HG03060 (cell line): ENCODE data around the gene RBMS3.

Experiments
- ATAC-seq: cut with Tn5 transposase; IDR thresholded peaks from one replicate; pipeline ENCODE4 v1.9.1; 2021; ENCODE audit warnings: low read depth, moderate number of reproducible peaks; ENCODE audit not compliant: unreplicated experiment

The RBMS3 gene

DNA sequence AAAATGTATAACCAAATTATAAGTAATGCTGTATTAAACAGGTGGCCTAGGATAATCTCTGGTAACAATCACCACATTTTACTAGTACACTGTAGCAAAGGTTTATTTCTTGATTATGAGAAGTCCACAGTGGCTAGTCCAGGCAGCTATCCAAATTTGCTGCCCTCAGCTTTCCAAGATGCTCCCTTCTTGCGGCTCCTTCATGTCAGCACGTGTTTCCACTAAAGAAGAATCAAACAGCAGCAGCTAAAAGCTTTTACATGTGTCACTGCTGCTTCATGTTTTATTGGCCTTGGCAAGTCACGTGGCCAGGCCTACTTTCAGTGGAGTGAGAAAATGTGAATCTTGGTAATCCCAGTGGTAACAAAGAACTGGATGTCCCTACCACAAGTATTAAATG, 5.6 kb upstream of the RBMS3 start:
- ATAC-seq, result no peak

DNA sequence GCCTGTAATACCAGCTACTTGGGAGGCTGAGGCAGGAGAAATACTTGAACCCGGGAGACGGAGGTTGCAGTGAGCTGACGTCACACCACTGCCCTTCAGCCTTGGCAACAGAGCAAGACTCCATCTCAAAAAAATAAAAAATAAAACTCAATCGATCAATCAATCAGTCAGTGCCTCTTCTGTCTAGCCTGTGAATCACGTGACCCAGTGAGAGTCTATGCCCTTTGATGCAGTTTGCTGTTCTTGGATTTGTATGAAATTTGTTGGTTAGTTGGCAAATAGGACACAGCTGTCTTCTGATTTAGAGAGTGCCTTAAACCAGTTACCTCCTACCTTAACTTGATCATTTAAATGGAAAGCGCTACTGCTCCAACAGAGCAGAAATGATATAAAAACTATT, 3.6 kb upstream of the RBMS3 start:
- ATAC-seq, result no peak

DNA sequence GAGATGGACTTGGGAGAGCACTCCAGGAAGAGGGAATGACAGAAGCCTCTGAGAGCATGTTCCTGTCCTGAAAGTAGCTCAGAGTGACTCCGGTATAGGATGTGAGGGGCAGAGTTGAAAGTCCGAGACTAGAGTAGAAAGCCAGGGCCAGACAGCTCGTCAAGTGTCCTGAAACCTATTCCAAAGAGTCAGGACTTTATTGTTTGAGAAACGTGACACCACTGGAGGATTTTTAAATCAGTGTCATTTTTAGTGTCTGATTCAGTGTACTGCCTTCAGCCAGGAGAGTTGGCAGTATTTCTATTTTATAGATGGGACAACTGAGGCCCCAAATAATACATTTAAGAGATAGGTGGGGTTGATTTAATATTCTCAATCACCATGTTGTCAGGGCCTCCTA, 1.6 kb upstream of the RBMS3 start:
- no peak for ATAC-seq

DNA sequence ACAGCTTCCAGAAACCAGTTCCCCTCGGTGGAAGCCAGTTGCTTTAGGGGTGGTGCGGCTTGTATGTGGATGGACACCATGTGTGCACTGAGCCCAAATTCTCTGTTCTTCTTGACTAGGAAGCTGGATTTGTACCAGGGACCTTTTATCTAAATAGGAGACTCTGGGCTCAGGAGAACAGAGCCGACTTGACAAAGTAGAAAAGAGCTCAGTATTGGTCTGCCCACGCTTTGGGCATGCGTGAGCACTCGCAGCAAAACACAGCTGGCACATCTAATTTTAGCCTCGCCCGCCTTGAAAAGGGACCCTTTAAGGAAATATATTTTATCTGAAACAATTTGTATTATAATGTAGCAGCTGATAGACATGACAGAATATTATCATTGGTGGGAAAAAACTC, 1.1 kb upstream of the RBMS3 start:
- no peak for ATAC-seq

DNA sequence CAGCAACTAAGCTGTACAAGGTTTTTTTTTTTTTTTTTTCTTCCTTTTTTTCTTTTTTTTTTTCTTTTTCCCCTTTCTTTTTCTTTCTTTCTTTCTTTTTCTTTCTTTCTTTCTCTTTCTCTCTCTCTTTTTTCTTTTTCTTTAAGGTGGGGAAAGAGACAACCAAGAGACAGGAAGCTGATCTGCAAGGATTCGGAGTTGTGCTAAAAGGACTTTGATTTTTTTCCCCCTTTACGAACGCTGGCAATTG, 148 bp downstream of the RBMS3 start:
- no peak for ATAC-seq

DNA sequence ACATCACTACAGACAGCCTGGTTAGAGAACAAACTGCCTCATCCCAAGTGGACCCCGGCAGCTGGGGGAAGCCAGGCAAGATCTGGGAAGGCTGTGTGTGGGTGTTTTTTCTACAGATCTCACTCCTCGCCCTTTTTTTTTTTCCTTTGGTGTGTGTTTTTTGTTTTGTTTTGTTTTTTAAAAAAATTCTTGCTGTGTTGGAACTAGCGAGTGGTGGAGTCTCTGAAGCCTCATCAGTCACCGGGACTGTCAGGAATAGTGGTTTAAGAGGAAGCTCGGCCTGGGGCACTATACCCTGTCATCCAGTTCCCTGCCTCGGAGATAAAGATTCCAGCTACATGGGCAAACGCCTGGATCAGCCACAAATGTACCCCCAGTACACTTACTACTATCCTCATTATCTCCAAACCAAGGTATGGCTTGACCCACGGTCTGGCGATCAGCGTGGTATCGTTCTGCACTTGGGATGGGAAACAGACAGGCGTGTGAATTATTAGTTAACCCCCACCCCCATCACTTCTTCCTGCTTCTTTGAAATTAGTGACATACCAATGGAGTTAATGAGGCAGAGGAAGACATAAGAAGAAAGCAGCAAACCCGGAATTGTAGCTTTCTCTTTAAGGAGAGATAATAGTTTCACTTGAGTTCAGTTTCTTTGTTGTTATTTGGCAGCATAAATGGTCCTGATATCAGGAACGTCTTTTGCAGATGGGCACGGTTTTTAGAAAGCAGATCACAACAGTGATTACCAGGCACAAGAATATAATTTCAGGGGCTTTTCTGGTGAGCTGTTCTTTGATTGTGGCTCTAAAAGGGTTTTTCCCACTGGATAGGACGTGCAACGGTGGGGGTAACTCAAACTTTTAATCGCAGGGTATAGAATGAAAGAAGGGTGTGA, 722 bp downstream of the RBMS3 start:
- ATAC-seq, result no peak

DNA sequence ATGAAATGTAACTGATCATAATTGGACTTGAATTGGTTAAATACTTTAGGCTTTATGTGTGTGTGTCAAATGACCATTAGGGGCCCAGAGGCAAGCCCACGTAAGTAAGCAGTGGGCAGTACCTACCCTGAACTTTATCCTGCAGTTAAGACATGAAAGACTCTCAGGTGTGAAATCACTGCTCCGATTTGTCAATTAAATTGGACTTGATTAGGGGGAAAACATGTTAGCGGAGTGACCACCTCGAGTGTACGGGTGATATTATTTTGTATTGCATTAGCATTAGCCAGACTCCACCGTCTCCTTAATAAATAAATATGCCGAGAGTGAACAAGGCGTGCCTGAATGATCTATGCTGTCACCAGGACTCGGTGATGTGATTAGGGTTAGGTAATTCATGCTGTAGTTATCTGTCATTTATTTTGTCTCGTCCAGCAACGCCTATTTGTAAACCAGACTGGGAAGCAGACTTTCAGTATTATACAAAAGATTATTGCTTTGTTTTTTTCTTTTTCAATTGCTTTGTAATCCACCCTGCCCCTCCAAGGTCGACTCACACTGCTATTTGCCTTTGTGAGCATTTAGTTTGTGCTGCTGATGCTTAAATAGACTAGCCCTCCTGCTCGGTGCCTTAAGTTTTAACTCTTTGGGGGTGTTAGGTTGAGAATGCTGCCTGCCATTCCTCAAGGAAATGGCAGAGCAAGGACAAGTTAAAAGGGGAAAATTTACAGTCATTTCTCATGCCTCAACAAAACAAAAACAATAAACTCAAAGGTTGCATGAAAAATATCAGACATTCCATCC, 1.8 kb downstream of the RBMS3 start:
- no peak for ATAC-seq

DNA sequence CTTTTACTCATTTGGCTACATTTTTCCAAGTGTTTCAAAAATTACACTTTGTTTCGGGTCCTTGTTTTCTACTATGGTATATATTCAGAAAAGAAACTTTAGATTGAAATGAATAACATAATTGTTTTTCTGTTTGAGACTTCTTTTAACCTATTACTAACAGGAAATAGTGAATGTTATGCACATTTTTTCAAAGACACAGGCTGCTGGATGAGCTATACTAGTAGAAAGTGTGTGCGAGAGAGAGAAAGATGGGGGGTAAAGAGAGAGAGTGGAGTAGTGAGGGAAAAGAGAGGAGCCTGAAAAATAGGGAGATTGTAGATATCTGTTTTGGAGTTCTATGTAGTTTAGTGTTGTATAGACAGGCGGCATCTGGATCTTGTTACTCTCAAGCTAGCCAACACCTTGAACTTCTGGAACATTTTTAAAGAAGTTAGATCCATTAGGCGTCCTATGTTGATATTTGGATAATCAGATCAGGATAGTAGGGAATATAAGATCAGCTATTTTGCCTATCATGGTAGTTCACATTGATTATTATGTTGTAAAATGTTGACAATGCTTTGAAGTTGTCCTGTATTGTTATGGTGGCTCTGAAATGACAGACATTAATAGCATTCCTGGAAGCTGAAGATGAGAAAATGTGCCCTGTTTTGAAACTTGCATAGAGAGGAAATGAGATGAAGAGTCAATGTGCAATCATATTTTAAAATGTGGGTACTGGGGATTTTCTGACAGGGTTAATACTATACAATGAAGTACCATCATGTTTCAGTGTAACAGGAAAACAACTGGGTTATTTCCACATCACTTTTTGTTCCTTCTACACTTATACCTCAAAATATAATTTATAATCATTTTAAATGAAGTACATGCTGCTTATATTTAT, 2.6 kb downstream of the RBMS3 start:
- no peak for ATAC-seq

DNA sequence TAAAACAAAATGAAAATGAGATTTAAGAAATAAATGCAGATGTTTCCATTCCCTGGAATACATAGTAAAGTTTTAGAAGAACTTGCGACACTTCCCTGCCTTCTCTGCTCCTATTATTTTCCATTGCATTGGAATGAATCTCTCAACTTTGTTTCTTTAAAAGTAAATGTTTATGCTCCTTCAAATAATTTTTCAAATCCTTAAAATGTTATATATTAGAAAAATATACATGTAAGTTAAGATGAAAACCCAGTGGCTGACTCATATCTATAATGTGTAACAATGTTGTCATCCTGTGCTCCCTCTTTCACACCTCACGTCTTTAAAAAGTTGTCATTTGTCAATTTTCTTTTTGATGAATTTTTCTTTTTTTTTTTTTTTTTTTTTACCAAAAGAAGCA, 3.6 kb downstream of the RBMS3 start:
- ATAC-seq, result no peak

DNA sequence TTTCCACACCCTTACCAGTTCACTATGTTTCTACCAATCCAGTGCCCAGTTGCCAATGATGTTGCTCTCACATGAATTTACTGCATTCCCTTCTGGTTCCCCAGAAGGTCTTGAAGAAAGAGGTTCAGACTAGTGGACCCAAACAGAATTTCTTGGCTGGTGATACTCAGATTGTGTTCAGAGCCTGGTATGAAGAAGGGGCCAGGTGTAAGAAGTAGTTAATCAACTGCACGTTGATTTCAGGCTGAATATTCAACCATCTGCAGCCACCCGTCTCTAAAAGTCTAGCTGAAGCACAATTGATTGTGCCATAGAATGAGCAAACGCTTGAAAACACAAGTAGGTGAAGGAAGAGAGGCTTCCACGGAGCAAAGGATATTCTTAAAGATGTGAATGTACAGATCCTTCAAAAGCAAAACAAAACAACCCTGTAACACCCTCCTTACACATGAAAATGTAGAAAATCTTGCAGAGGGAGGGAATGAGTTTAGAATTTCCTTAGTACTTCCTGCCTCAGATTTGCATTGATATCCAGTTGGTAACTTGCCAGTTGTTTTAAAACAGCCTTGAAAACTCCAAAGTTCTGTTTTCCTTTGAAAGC, 4.7 kb downstream of the RBMS3 start:
- no peak for ATAC-seq

DNA sequence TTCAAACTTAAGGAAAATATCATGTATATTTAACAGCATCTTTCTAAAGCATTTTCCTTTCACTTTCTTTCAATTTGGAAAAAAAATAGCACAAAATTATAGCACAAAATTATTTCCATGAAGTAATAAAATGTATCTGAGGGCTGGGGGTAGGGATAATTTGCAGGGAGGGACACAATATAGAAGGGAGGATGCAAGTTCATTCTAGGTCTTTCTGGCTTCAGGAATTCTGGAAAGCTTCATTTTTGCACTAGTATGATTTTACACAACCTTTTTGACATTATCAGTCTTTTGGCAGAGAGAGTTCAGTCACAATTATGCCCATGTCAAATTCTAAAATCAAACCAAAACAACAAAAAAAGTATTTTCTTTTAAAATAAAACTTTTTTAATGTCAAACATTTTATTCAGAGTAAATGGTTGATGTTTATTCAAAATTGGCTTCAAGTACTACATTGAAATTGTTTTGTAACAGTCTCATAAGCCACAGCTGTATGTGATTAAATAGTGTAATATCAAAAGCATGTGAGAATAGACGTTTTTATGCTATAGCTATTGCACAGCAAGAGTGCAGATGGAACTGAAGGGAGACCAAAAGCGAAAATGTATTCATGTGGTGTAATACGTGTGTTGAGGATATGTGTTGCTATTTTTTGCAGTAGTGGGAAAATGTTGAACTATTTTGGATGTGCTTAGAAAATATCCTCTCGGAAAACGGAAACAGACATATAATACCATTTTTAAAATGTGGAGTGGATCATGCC, 5.8 kb downstream of the RBMS3 start:
- ATAC-seq, result no peak

DNA sequence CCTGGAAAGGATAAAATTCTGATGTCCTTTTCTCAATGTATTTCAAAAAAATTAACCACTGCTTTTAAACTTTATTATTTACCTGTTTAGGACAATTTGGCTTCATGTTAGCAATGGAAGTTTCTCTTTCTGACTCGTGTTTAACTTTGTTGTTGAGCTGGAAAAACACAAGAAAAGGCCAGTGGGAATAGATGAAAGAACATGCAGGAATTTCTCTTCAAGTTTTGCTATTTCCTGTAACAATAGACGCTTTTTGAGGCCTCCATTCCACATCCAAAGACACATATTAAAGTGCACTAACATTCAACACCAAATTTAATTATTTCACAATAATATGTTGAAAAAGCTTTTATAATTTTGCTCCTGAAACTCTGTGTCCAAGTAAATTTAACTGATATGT, 9.7 kb downstream of the RBMS3 start:
- ATAC-seq, result no peak

DNA sequence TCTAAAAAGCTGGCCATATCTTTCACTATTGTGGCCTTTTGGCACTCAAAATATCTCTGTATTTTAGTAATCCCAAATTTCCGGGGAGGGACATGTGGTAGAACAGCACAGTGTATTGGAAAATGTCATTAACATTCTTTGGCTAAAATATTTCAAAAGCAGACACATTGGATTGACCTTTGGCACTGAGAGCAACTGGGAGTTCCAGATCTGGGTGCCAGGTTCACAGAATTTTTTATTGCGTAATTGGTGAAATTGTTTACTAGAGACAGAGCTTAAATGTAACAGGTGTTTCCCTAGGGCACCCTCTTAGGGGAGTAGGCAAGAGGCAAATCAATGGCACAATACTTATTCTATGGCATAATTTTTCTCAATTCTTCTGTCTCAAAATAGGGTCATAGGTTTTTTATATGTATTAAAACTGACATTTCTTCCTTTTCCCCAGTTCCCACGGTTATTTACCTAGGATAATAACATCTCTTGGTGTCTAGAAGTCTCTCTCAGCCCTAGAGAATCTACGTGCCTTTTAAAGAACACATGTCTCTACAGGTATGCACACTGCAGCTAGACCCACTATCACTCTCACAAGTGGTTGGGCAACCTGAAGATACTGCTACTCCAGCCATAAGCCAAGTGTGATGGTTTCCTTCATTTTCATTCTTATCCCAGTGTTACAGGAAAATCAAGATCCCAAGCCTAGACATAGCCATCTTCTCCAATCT, 10.6 kb downstream of the RBMS3 start:
- ATAC-seq, result no peak

DNA sequence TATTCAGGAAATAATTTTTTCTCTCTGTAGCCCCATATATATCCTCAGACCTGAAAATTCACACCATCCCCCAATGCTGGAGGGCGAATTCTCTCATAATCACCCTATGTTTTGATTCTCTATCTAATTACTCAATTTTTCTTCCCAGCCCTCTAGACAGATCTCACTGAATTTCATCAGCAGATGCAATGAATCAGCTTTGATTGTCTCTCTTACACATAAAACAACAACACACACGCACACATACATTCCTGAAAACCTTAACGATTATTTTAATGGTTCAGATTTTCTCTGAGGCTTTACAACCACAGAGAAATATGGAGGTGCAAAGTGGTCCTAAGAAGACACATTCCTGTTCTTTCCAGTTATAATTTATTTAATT, 11.1 kb downstream of the RBMS3 start:
- ATAC-seq, result no peak

DNA sequence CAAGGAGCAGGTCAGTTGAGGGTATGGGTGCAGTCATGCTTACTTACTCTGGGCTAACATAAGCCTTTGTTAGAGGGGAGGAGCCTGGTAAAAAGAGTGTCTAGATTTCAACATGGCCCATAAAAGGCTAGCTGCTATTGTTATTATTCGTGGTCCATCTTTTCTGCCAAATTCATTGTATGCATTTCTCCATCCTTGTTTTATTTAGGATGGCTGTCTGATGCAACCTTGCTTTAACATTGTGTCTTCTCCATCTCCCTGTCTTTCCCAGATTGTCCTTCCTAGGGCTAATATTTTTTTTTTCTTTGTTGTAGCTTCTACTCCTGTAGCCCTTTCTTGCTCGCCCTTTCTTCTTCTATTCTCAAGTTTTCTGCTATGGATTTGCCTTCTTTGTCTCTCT, 12.6 kb downstream of the RBMS3 start:
- no peak for ATAC-seq

DNA sequence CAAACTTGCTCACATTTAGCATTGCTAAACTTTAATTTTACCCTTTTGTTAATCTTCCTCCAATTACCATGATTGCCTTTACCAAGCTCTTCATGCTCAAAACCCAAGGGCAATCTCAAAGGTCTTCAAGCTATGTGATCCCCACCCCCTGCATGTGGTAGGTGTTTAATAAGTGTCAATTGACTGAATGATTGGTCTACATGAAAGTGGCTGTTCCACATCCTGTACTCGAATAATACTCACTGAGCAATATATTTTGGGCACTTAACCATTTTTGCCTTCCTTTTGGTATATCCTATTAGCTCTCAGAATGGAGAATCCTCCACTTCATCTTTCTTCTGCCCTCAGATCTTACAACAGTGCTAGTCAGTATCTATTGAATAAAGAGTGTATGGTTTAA, 17.1 kb downstream of the RBMS3 start:
- no peak for ATAC-seq

DNA sequence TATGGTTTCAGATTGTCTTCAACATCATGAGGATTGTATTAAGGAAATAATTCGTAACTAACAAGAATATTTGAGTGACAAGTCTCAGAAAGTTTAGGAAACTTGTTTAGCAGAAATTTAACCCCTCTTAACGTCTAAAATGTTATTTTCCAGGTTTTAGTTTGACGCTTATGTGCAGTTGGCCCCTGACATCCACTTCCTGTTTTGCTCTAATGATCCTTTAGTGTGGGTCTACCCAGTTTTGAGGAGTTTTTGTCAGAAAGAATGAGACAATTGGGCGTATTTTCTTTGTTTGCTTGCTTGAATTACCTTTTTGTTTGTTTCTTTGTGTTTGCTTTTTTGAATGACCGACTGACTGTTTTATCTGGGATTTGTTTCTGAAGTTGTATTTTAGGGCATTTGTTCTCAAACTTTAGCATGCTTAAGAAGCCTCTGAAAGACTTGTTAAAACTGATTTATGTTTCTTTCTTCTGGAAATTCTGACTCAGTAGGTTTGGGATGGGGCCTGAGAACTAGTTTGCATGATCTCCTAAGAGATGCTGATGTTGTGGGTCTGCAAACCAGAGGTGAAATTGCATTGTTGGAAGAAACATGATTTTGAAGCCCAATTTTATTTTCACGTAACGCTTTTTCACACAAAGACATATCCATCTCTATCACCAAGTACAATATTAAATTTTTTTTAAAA, 20.6 kb downstream of the RBMS3 start:
- no peak for ATAC-seq

DNA sequence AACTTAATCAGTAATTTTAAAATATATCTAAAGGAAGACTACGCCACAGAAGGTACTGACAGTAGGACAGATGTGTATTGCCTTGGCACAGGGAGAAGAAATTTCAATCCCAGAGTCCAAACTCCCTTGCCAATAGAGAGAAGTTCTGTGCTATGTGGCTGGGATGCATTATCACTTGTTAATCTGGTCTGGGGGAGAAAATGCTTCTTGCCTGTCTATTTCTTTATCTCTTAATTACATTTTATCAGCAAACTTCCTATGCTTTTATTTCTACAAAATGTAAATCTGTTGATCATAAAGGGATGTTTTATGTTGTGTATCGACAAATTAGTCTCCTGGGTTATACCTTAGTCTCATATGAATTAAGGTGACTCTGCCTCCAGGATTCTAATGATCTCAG, 21.7 kb downstream of the RBMS3 start:
- ATAC-seq, result no peak

DNA sequence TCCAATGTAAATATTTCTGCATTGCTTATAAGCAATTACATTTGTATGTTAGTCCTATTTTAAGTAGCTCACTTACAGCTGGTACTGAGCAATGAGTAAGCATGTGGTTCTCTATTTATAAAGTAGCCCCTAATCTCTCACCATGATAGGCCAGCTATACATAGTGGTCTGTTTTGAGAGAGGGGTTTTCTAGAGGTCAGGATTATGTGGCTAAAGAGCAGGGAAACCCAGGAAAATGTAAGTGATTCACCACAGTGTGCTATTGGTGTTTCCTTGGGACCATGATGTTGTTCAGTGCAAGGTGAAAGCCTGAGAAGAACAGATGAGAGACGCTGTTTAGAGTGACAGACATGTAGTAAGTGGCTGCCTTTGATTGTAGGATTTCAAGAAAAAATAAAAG, 26.4 kb downstream of the RBMS3 start:
- ATAC-seq, result no peak
